Activated CD4-positive, alpha-beta T cell treated with anti-CD3 and anti-CD28 coated beads for 1 hour (primary cell): ENCODE data around the gene PTGS2.
"Not testable (repeated sequence)": the region's sequence is repeated elsewhere in the genome, so short reads cannot be mapped to it uniquely, and the experiment has no call there.

Source experiments
- DNase-seq: peaks from one replicate; pipeline ENCODE4 v3.0.0-alpha.2; 2020

PTGS2 gene

GRCh38 chr1:186669784-186670183, 10.4 kb downstream of the PTGS2 start:
- not testable (repeated sequence) for DNase-seq

- not testable (repeated sequence) for DNase-seq
These were observed 16.0 kb downstream of the PTGS2 start for GRCh38 chr1:186664217-186664616.

GRCh38 chr1:186662752-186663151, 17.5 kb downstream of the PTGS2 start:
- no peak for DNase-seq

GRCh38 chr1:186659890-186660341, 20.3 kb downstream of the PTGS2 start:
- DNase-seq: no peak

- no peak for DNase-seq
These were observed 21.2 kb downstream of the PTGS2 start for GRCh38 chr1:186658999-186659398.

DNA sequence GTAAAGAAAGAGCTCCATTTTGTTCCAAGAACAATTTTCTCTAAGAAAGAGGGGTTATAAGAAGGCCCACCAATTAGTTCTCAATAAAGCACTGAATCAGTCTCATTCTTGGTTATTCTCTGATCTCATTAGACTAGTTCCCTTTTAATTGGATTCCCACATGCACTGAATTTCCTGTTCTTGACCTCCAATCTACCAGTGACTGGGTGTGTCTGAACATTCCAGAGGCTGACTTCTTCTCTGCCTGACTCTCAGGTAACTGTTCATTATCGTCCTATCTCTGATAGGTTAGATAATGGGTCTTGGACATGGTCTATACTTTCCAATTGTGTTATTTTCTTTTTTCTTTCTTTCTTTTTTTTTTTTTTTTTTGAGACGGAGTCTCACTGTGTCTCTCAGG, 22.7 kb downstream of the PTGS2 start:
- DNase-seq: no peak

- DNase-seq: no peak
These were observed 24.3 kb downstream of the PTGS2 start for GRCh38 chr1:186655876-186656275.

DNA sequence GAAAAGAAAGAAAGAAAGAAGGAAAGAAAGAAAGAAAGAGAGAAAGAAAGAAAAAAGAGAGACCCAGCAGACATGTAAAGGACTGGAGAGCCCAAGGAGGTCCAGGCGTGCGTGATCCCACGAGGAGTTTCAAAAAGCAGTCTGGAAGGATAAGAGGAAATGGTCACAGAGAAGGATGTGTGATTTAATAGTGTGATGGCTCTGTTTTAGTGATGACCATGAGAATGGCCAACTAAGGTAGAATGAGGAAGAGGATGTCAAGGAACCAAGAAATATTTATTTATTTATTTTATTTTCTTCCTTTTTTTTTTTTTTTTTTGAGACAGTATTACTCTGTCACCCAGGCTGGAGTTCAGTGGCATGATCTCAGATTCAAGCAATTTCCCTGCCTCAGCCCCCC, 25.5 kb downstream of the PTGS2 start:
- DNase-seq: no peak

GRCh38 chr1:186653312-186653711, 26.9 kb downstream of the PTGS2 start:
- no peak for DNase-seq

- no peak for DNase-seq
These were observed 31.6 kb downstream of the PTGS2 start for GRCh38 chr1:186648613-186649012.

DNA sequence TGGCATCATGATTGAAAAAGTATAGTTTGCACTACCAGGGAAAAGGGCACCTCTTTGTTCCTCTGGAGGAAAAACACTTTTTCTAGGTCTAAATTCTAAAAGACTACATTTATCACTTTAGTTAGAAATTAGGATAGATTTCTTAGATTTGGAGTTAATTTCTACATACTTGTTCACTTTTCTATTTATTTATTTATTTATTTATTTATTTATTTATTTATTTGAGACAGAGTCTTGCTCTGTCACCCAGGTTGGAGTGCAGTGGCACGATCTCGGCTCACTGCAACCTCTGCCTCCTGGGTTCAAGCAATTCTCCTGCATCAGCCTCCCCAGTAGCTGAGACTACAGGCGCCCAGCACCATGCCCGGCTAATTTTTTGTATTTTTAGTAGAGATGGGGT, 32.2 kb downstream of the PTGS2 start:
- DNase-seq: not testable (repeated sequence)

- DNase-seq: no peak
These were observed 36.6 kb downstream of the PTGS2 start for GRCh38 chr1:186643614-186644013.

DNA sequence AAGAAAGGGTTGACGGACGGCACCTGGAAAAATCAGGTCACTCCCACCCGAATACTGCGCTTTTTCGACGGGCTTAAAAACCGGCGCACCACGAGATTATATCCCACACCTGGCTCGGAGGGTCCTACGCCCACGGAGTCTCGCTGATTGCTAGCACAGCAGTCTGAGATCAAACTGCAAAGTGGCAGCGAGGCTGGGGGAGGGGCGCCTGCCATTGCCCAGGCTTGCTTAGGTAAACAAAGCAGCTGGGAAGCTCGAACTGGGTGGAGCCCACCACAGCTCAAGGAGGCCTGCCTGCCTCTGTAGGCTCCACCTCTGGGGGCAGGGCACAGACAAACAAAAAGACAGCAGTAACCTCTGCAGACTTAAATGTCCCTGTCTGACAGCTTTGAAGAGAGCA, 42.7 kb downstream of the PTGS2 start:
- DNase-seq: not testable (repeated sequence)

- DNase-seq: no peak
These were observed 43.4 kb downstream of the PTGS2 start for GRCh38 chr1:186636786-186637185.

- no peak for DNase-seq
These were observed 45.7 kb downstream of the PTGS2 start for GRCh38 chr1:186634511-186634910.

DNA sequence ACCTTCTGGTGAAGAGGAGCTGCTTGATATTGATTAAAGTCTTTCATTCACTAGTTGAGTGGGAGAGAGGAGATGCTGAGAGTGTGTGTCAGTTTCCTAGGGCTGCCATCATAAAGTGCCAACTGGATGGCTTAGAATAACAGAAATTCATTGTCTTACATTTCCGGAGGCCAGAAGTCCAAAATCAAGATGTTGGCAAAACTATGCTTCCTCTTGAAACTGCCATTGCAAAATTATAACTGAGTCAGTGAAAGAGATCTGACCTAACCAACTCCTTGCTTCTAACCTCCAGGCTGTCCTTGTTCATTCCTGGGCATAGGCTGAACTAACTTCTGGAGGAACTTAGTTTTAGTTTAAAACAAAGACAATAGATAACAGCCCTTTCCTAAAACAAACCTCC, 47.1 kb downstream of the PTGS2 start:
- DNase-seq: no peak

DNA sequence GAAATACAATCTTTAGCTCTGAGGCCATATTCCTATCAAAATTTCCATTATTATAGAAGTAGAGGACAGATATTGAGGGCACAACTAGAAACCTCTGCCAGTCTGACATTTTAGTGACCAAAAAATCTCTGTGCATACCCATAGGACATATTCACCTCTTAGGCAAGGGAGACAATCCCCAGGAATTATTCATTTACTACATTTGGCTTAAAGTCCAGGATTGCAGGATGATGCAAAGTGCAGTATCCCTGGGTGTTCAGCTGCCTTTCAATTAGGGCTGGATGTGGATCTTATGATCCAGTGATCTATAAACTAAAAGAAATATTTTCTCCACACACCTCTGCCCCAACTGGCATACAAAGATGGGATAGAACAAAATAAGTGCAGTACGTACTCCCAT, 50.9 kb downstream of the PTGS2 start:
- no peak for DNase-seq

DNA sequence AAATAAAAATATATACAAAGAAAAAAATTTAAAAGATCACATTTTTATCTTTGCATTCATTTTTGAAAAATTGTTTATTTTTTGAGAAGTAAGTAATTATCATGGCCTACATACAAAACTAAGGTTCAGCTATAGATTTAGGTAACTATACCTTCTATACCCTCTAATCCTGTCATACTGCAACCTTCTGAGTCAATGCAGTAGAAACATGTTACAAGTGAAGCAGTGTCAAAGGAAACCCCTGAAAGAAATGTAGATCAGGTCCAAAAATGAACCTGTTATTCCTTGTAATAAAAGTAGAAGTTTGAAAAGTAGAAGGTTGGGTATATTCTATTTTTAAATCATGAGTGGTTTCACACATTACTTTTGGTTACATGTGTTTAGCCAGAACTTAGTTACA, 51.3 kb downstream of the PTGS2 start:
- DNase-seq: no peak

- no peak for DNase-seq
These were observed 53.2 kb downstream of the PTGS2 start for GRCh38 chr1:186627019-186627418.

- no peak for DNase-seq
These were observed 53.8 kb downstream of the PTGS2 start for GRCh38 chr1:186626356-186626932.

GRCh38 chr1:186623551-186623950, 56.7 kb downstream of the PTGS2 start:
- no peak for DNase-seq
